GM19193 (cell line): ENCODE measurements around the gene PCBP4.

Experiments used
- POLR2A ChIP-seq: IDR thresholded peaks from 4 replicates; pipeline ENCODE4 v1.6.1; 2011; ENCODE audit not compliant: insufficient read depth, insufficient read length; ENCODE audit errors: extremely low read depth

Gene PCBP4

GRCh38 chr3:51968170-51968775, 1.0 kb upstream of the PCBP4 start:
- TF ChIP-seq POLR2A = no peak

GRCh38 chr3:51966922-51967383, 301 bp downstream of the PCBP4 start:
- TF ChIP-seq POLR2A = no peak

GRCh38 chr3:51966486-51966885, 768 bp downstream of the PCBP4 start:
- no peak for TF ChIP-seq POLR2A

GRCh38 chr3:51966016-51966415, 1.2 kb downstream of the PCBP4 start:
- no peak for TF ChIP-seq POLR2A

- TF ChIP-seq POLR2A = no peak
Observed at GRCh38 chr3:51964521-51964920, 2.7 kb downstream of the PCBP4 start.

GRCh38 chr3:51963951-51964451, 3.3 kb downstream of the PCBP4 start:
- no peak for TF ChIP-seq POLR2A

- TF ChIP-seq POLR2A = no peak
Observed at GRCh38 chr3:51962854-51963530, 4.3 kb downstream of the PCBP4 start.

GRCh38 chr3:51961602-51962569, 5.4 kb downstream of the PCBP4 start:
- TF ChIP-seq POLR2A = no peak

- TF ChIP-seq POLR2A = no peak
Observed at GRCh38 chr3:51961011-51961410, 6.2 kb downstream of the PCBP4 start.

GRCh38 chr3:51960386-51960785, 6.9 kb downstream of the PCBP4 start:
- no peak for TF ChIP-seq POLR2A

GRCh38 chr3:51959651-51960050, 7.6 kb downstream of the PCBP4 start:
- TF ChIP-seq POLR2A = no peak

- no peak for TF ChIP-seq POLR2A
Observed at GRCh38 chr3:51958603-51959521, 8.4 kb downstream of the PCBP4 start.

- TF ChIP-seq POLR2A = no peak
Observed at GRCh38 chr3:51957520-51958205, 9.6 kb downstream of the PCBP4 start.

GRCh38 chr3:51955893-51956770, 11.1 kb downstream of the PCBP4 start:
- no peak for TF ChIP-seq POLR2A
